HepG2 (cell line): ENCODE measurements around the gene VWA1. TPM values are rescaled to one million over a fixed set of nuclear protein-coding genes. Genes with fewer than 3 reads are reported as not detected.

Experiments
- ATRX ChIP-seq: sonication (generic); formaldehyde crosslinking; IDR thresholded peaks from 2 replicates; pipeline ENCODE4 v1.4.0; 2020; ENCODE audit warnings: missing genetic modification reagents, borderline replicate concordance
- CC2D1A ChIP-seq: sonication (generic); formaldehyde crosslinking; IDR thresholded peaks from 2 replicates; pipeline ENCODE4 v1.8.1; 2023; ENCODE audit warnings: mild to moderate bottlenecking, missing genetic modification reagents
- CENPX ChIP-seq: sonication (generic); formaldehyde crosslinking; IDR thresholded peaks from 2 replicates; pipeline ENCODE4 v1.9.0; 2021; ENCODE audit warnings: mild to moderate bottlenecking, missing genetic modification reagents, moderate library complexity
- FOXJ3 ChIP-seq: sonication (generic); formaldehyde crosslinking; IDR thresholded peaks from 2 replicates; pipeline ENCODE4 v1.4.0; 2020; ENCODE audit warnings: missing genetic modification reagents, mild to moderate bottlenecking, borderline replicate concordance
- KDM5A ChIP-seq: fragments of 200-600 bp; sonication (generic); IDR thresholded peaks from 2 replicates; pipeline ENCODE4 v1.7.0; 2018; ENCODE audit warnings: antibody characterized with exemption, mild to moderate bottlenecking, low read length, borderline replicate concordance
- MEIS1 ChIP-seq: sonication (generic); formaldehyde crosslinking; IDR thresholded peaks from 2 replicates; pipeline ENCODE4 v1.9.0; 2021; ENCODE audit warnings: mild to moderate bottlenecking, missing genetic modification reagents, moderate library complexity, borderline replicate concordance
- MIER2 ChIP-seq: IDR thresholded peaks from 2 replicates; pipeline ENCODE4 v1.6.1; 2016; ENCODE audit warnings: missing biosample characterization, missing genetic modification reagents
- RXRB ChIP-seq: IDR thresholded peaks from 2 replicates; pipeline ENCODE4 v1.6.1; 2016; ENCODE audit warnings: borderline replicate concordance, missing genetic modification reagents, missing compliant biosample characterization
- SALL2 ChIP-seq: sonication (generic); formaldehyde crosslinking; IDR thresholded peaks from 2 replicates; pipeline ENCODE4 v1.8.1; 2023; ENCODE audit warnings: mild to moderate bottlenecking, missing genetic modification reagents, inconsistent platforms
- ZFY ChIP-seq: sonication (generic); formaldehyde crosslinking; IDR thresholded peaks from 2 replicates; pipeline ENCODE4 v1.4.0; 2020; ENCODE audit warnings: missing genetic modification reagents
- ZKSCAN1 ChIP-seq: fragments of 150-350 bp; IDR thresholded peaks from 2 replicates; pipeline ENCODE4 v1.6.1; 2014; ENCODE audit warnings: low read length
- ZNF143 ChIP-seq: sonication (generic); formaldehyde crosslinking; IDR thresholded peaks from 2 replicates; pipeline ENCODE4 v1.4.0; 2020; ENCODE audit warnings: missing genetic modification reagents
- ZNF160 ChIP-seq: sonication (generic); formaldehyde crosslinking; IDR thresholded peaks from 2 replicates; pipeline ENCODE4 v1.8.0; 2022; ENCODE audit warnings: mild to moderate bottlenecking, inconsistent platforms, missing genetic modification reagents
- ZNF224 ChIP-seq: sonication (generic); formaldehyde crosslinking; IDR thresholded peaks from 2 replicates; pipeline ENCODE4 v1.5.0; 2020; ENCODE audit warnings: mild to moderate bottlenecking, missing genetic modification reagents
- ZNF530 ChIP-seq: sonication (generic); formaldehyde crosslinking; IDR thresholded peaks from 2 replicates; pipeline ENCODE4 v1.5.0; 2020; ENCODE audit warnings: low read depth, mild to moderate bottlenecking, missing genetic modification reagents
- ZNF660 ChIP-seq: sonication (generic); formaldehyde crosslinking; IDR thresholded peaks from 2 replicates; pipeline ENCODE4 v1.5.1; 2020; ENCODE audit warnings: mild to moderate bottlenecking, low read depth, missing genetic modification reagents, borderline replicate concordance
- ZNF768 ChIP-seq: sonication (generic); formaldehyde crosslinking; IDR thresholded peaks from 2 replicates; pipeline ENCODE4 v1.4.0; 2020; ENCODE audit warnings: missing genetic modification reagents
- ZNF773 ChIP-seq: sonication (generic); formaldehyde crosslinking; IDR thresholded peaks from 2 replicates; pipeline ENCODE4 v1.4.0; 2020; ENCODE audit warnings: missing genetic modification reagents, borderline replicate concordance
- polyA plus RNA-seq, 8 experiments: library from polyadenylated mRNA; depleted of rRNA in 3 of 8; stranded (reverse) in 7 of 8; unstranded in 1 of 8; fragments of >200 nt; fragmentation: Illumina TruSeq in 4 of 8; extraction: Trizol in 4 of 8; gene quantifications; 2 replicates each; pipeline versions ENCODE4 v1.2.1 to v1.2.3, GENCODE V29; 2011 to 2016; ENCODE audit warnings: low read depth in 4 of 8, missing spikeins in 1 of 8, mixed read lengths in 1 of 8; ENCODE audit not compliant: insufficient read depth in 1 of 8
- total RNA-seq, 5 experiments: library from RNA; depleted of rRNA; stranded (reverse); fragments of >200 nt; fragmentation: Illumina TruSeq; extraction: Trizol; gene quantifications; 2 replicates each; pipeline ENCODE4 v1.2.3, GENCODE V29; 2016; ENCODE audit warnings: low read depth in 1 of 5
- TF ChIP-seq, protein P1 (sequence below): sonication (generic); formaldehyde crosslinking; IDR thresholded peaks from 2 replicates; pipeline ENCODE4 v1.4.0; 2020; ENCODE audit warnings: missing genetic modification reagents, mild to moderate bottlenecking, borderline replicate concordance
- TF ChIP-seq, protein P2 (sequence below): sonication (generic); formaldehyde crosslinking; conservative IDR thresholded peaks from 2 replicates; pipeline ENCODE4 v1.4.0; 2020; ENCODE audit warnings: missing genetic modification reagents
- TF ChIP-seq, protein P3 (sequence below): sonication (generic); formaldehyde crosslinking; IDR thresholded peaks from 2 replicates; pipeline ENCODE4 v1.4.0; 2020; ENCODE audit warnings: missing genetic modification reagents

VWA1 gene
- total and polyA plus RNA-seq, 2 of the 13 experiments (the other 11 are each of a cell fraction or from before 2014, with no cell fraction given), result 40.9 to 57.5 TPM

DNA sequence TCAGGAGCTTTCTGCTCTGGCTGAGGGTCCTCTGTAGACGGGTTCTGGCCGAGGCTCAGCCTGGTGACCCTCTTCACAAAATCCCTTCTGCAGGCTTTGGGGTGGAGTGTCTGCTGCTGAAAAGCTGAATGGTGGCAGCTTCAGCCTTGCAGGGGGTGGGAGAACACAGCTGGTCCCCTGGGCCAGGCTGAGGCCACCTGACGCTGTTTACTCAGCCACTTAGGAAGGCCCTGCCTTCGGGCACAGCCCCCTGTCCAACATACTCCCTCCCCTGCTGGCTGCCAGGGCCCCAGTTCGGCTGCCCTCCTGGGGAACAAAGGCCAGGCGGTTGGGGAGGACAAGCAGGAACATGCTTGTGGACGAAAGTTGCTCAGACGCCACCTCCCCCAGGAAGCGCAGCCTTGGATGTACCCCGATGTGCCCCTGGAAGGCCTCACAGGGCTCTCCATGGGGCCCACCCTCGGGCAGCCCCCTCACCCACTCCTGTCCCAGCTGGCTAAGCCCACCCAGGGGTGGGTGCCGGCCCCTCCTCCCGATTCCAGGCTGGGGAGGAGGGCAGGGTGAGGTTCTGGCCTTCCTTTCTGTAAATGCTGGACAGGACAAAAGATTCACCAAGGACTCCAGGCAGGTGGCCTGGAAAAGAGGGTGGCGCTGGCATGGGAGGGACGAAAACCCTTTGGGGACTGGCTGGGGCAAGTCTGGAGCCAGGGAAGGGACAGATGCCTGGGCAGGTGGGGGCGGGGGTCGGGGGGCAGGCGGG is 14.2 kb upstream of the VWA1 start, which contains the start of gene ANKRD65 (continued):
- TF ChIP-seq, protein P1, sequence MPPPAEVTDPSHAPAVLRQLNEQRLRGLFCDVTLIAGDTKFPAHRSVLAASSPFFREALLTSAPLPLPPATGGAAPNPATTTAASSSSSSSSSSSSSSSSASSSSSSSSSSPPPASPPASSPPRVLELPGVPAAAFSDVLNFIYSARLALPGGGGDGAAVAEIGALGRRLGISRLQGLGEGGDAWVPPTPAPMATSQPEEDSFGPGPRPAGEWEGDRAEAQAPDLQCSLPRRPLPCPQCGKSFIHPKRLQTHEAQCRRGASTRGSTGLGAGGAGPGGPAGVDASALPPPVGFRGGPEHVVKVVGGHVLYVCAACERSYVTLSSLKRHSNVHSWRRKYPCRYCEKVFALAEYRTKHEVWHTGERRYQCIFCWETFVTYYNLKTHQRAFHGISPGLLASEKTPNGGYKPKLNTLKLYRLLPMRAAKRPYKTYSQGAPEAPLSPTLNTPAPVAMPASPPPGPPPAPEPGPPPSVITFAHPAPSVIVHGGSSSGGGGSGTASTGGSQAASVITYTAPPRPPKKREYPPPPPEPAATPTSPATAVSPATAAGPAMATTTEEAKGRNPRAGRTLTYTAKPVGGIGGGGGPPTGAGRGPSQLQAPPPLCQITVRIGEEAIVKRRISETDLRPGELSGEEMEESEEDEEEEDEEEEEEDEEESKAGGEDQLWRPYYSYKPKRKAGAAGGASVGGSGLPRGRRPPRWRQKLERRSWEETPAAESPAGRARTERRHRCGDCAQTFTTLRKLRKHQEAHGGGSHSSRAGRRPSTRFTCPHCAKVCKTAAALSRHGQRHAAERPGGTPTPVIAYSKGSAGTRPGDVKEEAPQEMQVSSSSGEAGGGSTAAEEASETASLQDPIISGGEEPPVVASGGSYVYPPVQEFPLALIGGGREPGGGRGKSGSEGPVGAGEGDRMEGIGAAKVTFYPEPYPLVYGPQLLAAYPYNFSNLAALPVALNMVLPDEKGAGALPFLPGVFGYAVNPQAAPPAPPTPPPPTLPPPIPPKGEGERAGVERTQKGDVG (CRISPR knock-in tag), result no peak
- TF ChIP-seq ZNF768 (CRISPR knock-in tag) (no peak; the same call in 1 of the 2 replicates), CENPX (CRISPR knock-in tag) (no peak), ZNF660 (CRISPR knock-in tag) (no peak), MIER2 (CRISPR knock-in tag) (no peak), SALL2 (no peak), ZNF143 (CRISPR knock-in tag) (no peak), ZNF224 (CRISPR knock-in tag) (no peak), MEIS1 (CRISPR knock-in tag) (no peak), ZNF160 (CRISPR knock-in tag) (no peak), FOXJ3 (CRISPR knock-in tag) (no peak), RXRB (CRISPR knock-in tag) (peak; percentile 41; the same call in 1 of the 2 replicates), ZKSCAN1 (no peak), ZNF530 (CRISPR knock-in tag) (no peak), ATRX (CRISPR knock-in tag) (no peak), KDM5A (no peak), ZFY (CRISPR knock-in tag) (peak; percentile 75), CC2D1A (CRISPR knock-in tag) (no peak), ZNF773 (CRISPR knock-in tag) (no peak)
- TF ChIP-seq, protein P2, sequence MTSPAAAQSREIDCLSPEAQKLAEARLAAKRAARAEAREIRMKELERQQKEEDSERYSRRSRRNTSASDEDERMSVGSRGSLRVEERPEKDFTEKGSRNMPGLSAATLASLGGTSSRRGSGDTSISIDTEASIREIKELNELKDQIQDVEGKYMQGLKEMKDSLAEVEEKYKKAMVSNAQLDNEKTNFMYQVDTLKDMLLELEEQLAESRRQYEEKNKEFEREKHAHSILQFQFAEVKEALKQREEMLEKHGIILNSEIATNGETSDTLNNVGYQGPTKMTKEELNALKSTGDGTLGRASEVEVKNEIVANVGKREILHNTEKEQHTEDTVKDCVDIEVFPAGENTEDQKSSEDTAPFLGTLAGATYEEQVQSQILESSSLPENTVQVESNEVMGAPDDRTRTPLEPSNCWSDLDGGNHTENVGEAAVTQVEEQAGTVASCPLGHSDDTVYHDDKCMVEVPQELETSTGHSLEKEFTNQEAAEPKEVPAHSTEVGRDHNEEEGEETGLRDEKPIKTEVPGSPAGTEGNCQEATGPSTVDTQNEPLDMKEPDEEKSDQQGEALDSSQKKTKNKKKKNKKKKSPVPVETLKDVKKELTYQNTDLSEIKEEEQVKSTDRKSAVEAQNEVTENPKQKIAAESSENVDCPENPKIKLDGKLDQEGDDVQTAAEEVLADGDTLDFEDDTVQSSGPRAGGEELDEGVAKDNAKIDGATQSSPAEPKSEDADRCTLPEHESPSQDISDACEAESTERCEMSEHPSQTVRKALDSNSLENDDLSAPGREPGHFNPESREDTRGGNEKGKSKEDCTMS (CRISPR knock-in tag), result no peak
- TF ChIP-seq, protein P3, sequence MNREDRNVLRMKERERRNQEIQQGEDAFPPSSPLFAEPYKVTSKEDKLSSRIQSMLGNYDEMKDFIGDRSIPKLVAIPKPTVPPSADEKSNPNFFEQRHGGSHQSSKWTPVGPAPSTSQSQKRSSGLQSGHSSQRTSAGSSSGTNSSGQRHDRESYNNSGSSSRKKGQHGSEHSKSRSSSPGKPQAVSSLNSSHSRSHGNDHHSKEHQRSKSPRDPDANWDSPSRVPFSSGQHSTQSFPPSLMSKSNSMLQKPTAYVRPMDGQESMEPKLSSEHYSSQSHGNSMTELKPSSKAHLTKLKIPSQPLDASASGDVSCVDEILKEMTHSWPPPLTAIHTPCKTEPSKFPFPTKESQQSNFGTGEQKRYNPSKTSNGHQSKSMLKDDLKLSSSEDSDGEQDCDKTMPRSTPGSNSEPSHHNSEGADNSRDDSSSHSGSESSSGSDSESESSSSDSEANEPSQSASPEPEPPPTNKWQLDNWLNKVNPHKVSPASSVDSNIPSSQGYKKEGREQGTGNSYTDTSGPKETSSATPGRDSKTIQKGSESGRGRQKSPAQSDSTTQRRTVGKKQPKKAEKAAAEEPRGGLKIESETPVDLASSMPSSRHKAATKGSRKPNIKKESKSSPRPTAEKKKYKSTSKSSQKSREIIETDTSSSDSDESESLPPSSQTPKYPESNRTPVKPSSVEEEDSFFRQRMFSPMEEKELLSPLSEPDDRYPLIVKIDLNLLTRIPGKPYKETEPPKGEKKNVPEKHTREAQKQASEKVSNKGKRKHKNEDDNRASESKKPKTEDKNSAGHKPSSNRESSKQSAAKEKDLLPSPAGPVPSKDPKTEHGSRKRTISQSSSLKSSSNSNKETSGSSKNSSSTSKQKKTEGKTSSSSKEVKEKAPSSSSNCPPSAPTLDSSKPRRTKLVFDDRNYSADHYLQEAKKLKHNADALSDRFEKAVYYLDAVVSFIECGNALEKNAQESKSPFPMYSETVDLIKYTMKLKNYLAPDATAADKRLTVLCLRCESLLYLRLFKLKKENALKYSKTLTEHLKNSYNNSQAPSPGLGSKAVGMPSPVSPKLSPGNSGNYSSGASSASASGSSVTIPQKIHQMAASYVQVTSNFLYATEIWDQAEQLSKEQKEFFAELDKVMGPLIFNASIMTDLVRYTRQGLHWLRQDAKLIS (CRISPR knock-in tag), result no peak
